Middle frontal gyrus (tissue), 1 donor: ENCODE measurements around the gene FGF14.
"Not testable (repeated sequence)": the region's sequence is repeated elsewhere in the genome, so short reads cannot be mapped to it uniquely, and the experiment has no call there.

ENCODE experiments used
- DNase-seq: peaks from one replicate; pipeline ENCODE4 v3.0.0-alpha.2; 2015; ENCODE audit warnings: low spot score; ENCODE audit errors: extremely low spot score

The FGF14 gene

GRCh38 chr13:101869553-101869952 is 532.3 kb downstream of the FGF14 start:
- no peak for DNase-seq

GRCh38 chr13:101868585-101869469 is 533.0 kb downstream of the FGF14 start:
- no peak for DNase-seq

GRCh38 chr13:101866889-101867581 is 534.8 kb downstream of the FGF14 start:
- DNase-seq = no peak

GRCh38 chr13:101858860-101859259 is 543.0 kb downstream of the FGF14 start:
- no peak for DNase-seq

GRCh38 chr13:101846701-101847100 is 555.1 kb downstream of the FGF14 start:
- DNase-seq = no peak

GRCh38 chr13:101846249-101846648 is 555.6 kb downstream of the FGF14 start:
- no peak for DNase-seq

- no peak for DNase-seq
Measured at GRCh38 chr13:101845245-101846020, 556.4 kb downstream of the FGF14 start.

GRCh38 chr13:101841698-101842097 is 560.1 kb downstream of the FGF14 start:
- no peak for DNase-seq

- DNase-seq = no peak
Measured at GRCh38 chr13:101838323-101838722, 563.5 kb downstream of the FGF14 start.

GRCh38 chr13:101837778-101838177 is 564.1 kb downstream of the FGF14 start:
- DNase-seq = not testable (repeated sequence)

GRCh38 chr13:101837288-101837687 is 564.6 kb downstream of the FGF14 start:
- no peak for DNase-seq

GRCh38 chr13:101835920-101836319 is 565.9 kb downstream of the FGF14 start:
- no peak for DNase-seq

- DNase-seq = no peak
Measured at GRCh38 chr13:101833671-101834070, 568.2 kb downstream of the FGF14 start.

- no peak for DNase-seq
Measured at GRCh38 chr13:101830035-101830434, 571.8 kb downstream of the FGF14 start.

- DNase-seq = no peak
Measured at GRCh38 chr13:101829484-101829883, 572.4 kb downstream of the FGF14 start.

GRCh38 chr13:101828119-101828518 is 573.7 kb downstream of the FGF14 start:
- no peak for DNase-seq

GRCh38 chr13:101817898-101818297 is 584.0 kb downstream of the FGF14 start:
- DNase-seq = no peak

- DNase-seq = no peak
Measured at GRCh38 chr13:101811881-101812280, 590.0 kb downstream of the FGF14 start.

- DNase-seq = no peak
Measured at GRCh38 chr13:101811284-101811839, 590.5 kb downstream of the FGF14 start.

- DNase-seq = no peak
Measured at GRCh38 chr13:101799196-101799595, 602.7 kb downstream of the FGF14 start.

GRCh38 chr13:101798437-101798836 is 603.4 kb downstream of the FGF14 start:
- no peak for DNase-seq
